Neural cell (in vitro differentiated cells): ENCODE results near the gene PPME1.

Experiments
- CTCF ChIP-seq: fragments of 450-650 bp; IDR thresholded peaks from 2 replicates; pipeline ENCODE4 v1.5.1; 2014; ENCODE audit warnings: antibody characterized with exemption, mild to moderate bottlenecking, moderate library complexity; ENCODE audit not compliant: poor library complexity, severe bottlenecking
- EP300 ChIP-seq: fragments of 450-650 bp; conservative IDR thresholded peaks from 2 replicates; pipeline ENCODE4 v1.6.1; 2014; ENCODE audit warnings: antibody characterized with exemption, mild to moderate bottlenecking, moderate library complexity; ENCODE audit not compliant: poor library complexity, severe bottlenecking
- EZH2 ChIP-seq: fragments of 200-600, 300-800 bp; shearing (Covaris generic), sonication (generic); IDR thresholded peaks from 2 replicates; pipeline ENCODE4 v1.6.1; 2014; ENCODE audit warnings: antibody characterized with exemption, low read length, borderline replicate concordance, mild to moderate bottlenecking; ENCODE audit not compliant: insufficient read depth, poor library complexity, severe bottlenecking
- POLR2AphosphoS5 ChIP-seq: IDR thresholded peaks from 2 replicates; pipeline ENCODE4 v1.6.1; 2012
- RAD21 ChIP-seq: fragments of 450-650 bp; conservative IDR thresholded peaks from 2 replicates; pipeline ENCODE4 v1.6.1; 2014; ENCODE audit warnings: antibody characterized with exemption, mild to moderate bottlenecking, moderate library complexity
- SMC3 ChIP-seq: fragments of 450-650 bp; conservative IDR thresholded peaks from 2 replicates; pipeline ENCODE4 v1.6.1; 2014; ENCODE audit warnings: antibody characterized with exemption, mild to moderate bottlenecking, moderate library complexity; ENCODE audit not compliant: poor library complexity
- TAF1 ChIP-seq: IDR thresholded peaks from 2 replicates; pipeline ENCODE4 v1.6.1; 2012; ENCODE audit warnings: low read depth

DNA sequence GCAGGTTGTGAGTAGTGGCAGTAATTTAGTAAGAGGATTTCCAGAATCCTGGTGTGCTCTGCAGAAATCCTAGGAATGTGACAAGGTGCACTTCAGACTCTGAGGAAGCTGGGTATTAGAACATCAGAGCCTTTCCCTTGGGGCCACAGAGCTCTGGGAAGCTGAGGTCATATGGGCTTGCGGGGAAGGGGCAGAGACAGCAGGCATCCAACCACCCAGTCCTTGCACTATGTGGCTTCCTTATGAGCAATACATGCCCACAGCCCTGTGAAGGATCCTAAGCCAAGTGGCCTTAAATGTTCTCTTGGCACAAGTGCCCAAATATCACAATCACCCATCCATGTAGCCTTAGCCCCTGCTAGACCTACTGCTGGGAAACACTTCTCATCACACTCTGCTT, 94.2 kb downstream of the PPME1 start:
- TF ChIP-seq POLR2AphosphoS5 = no peak
- TF ChIP-seq EZH2 = no peak
- no peak for TF ChIP-seq CTCF
- no peak for TF ChIP-seq TAF1
- TF ChIP-seq SMC3 = no peak
- TF ChIP-seq EP300 = no peak
- no peak for TF ChIP-seq RAD21
